CD8-positive, alpha-beta memory T cell (primary cell): ENCODE measurements around the gene ENHO. TPM values are rescaled to one million over a fixed set of nuclear protein-coding genes. Genes with fewer than 3 reads are reported as not detected.

ENCODE experiments used
- CTCF ChIA-PET: fragments of 350-600 bp; sonication (Branson Sonifier 250); formaldehyde crosslinking; loops from one replicate; lab custom pipeline; 2021; ENCODE audit warnings: antibody characterized with exemption; lab: Charles Lee
- POLR2A ChIA-PET: fragments of 350-600 bp; sonication (Branson Sonifier 250); formaldehyde crosslinking; loops from one replicate; lab custom pipeline; 2021; ENCODE audit warnings: antibody characterized with exemption; lab: Charles Lee
- DNase-seq, 5 donors: peaks; one replicate each; pipeline versions ENCODE4 v3.0.0 to v3.0.0-alpha.2; 2020 to 2022; ENCODE audit warnings: mixed read lengths in 1 of 5
- H3K27ac ChIP-seq: one replicate; pipeline ENCODE4 v1.7.0; 2013; ENCODE audit warnings: low read depth, mild to moderate bottlenecking, low read length, moderate library complexity
- H3K27me3 ChIP-seq: 2 replicates; pipeline ENCODE4 v1.7.0; 2013; ENCODE audit warnings: low read length, mild to moderate bottlenecking; ENCODE audit not compliant: insufficient read depth, poor library complexity, severe bottlenecking
- H3K36me3 ChIP-seq: 2 replicates; pipeline ENCODE4 v1.7.0; 2013; ENCODE audit warnings: mild to moderate bottlenecking, low read length, moderate library complexity; ENCODE audit not compliant: insufficient read depth
- H3K4me1 ChIP-seq: 2 replicates; pipeline ENCODE4 v1.7.0; 2013; ENCODE audit warnings: mild to moderate bottlenecking, low read length, moderate library complexity; ENCODE audit not compliant: insufficient read depth
- H3K4me3 ChIP-seq: 2 replicates; pipeline ENCODE4 v1.7.0; 2013; ENCODE audit warnings: mild to moderate bottlenecking, low read length
- H3K9me3 ChIP-seq: 2 replicates; pipeline ENCODE4 v1.7.0; 2013; ENCODE audit warnings: mild to moderate bottlenecking, low read length
- H3K27ac Mint-ChIP-seq, 8 donors: one replicate each; pipeline ENCODE4 v1.8.0; 2020 to 2021; ENCODE audit warnings: mixed read lengths in 8 of 8, mild to moderate bottlenecking in 6 of 8, inconsistent platforms in 3 of 8, moderate library complexity in 3 of 8
- H3K27me3 Mint-ChIP-seq, 2 donors: one replicate each; pipeline ENCODE4 v1.8.0; 2020 to 2021; ENCODE audit warnings: mixed read lengths in 2 of 2, mild to moderate bottlenecking in 1 of 2, moderate library complexity in 1 of 2
- H3K36me3 Mint-ChIP-seq, 3 donors: one replicate each; pipeline ENCODE4 v1.8.0; 2020 to 2021; ENCODE audit warnings: mixed read lengths in 3 of 3, inconsistent platforms in 1 of 3, mild to moderate bottlenecking in 1 of 3
- H3K4me1 Mint-ChIP-seq, 3 donors: one replicate each; pipeline ENCODE4 v1.8.0; 2020 to 2021; ENCODE audit warnings: mixed read lengths in 3 of 3, inconsistent platforms in 1 of 3, mild to moderate bottlenecking in 1 of 3
- H3K4me3 Mint-ChIP-seq, 7 donors: one replicate each; pipeline ENCODE4 v1.8.0; 2020 to 2021; ENCODE audit warnings: mixed read lengths in 7 of 7, mild to moderate bottlenecking in 6 of 7, moderate library complexity in 4 of 7, inconsistent platforms in 2 of 7
- H3K9me3 Mint-ChIP-seq, 5 donors: one replicate each; pipeline ENCODE4 v1.8.0; 2020 to 2022; ENCODE audit warnings: mixed read lengths in 5 of 5, mild to moderate bottlenecking in 3 of 5, moderate library complexity in 2 of 5, inconsistent platforms in 1 of 5
- polyA plus RNA-seq: library from polyadenylated mRNA; unstranded; fragments of 300-500 nt; fragmentation: Illumina TruSeq; gene quantifications from one replicate; pipeline ENCODE4 v1.2.3, GENCODE V29; 2021
- total RNA-seq, 2 experiments: library from RNA; stranded (reverse); gene quantifications; one replicate each; pipeline ENCODE4 v1.2.3, GENCODE V29; 2021

Gene ENHO
- total and polyA plus RNA-seq, 3 experiments from 2014 or later, result 0.35 to 0.39 TPM; not detected in 1

DNA sequence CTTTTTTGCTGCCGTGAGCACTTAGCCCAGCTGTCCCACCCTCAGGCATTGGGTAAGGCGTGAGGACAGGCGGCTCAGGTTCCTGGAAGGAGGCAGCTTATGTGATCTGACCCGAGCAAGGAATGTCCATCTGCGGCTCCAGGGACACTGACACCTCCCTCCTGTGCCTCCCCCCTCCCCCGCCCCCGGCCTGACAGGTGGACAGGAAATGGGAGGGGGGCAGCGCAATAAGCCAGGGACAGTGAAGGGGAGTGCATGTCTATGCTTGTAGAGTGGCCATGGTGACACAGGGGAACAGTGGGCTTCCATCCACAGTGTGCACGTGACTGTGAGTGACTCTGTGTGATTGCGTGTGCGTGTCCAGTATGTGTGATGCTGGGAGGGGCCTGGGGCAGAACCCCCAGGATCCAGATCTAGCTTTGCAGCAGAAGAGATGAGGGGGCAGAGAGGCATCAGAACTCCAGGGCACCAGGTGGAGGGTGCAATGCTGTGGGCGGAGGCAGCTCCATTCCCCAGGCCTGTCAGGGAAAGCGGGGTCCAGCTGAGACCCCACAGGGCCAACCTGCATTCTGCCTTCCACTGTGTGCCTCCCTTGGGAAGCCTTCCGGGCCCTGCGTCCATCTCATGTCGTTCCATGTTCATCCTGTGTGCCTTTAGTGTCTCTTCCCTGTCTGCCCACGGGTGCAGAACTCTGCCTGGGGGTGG, 36.3 kb upstream of the ENHO start:
- Mint-ChIP-seq H3K4me3 (no peak overlapping the region), H3K9me3 (peaks cover 0 to 5% (median 0%) of the 10 kb centered on the region in 5 donors), H3K4me1 (peaks cover 0 to 2% (median 0%) of the 10 kb centered on the region in 3 donors), H3K27ac (no peak overlapping the region), H3K27me3 (peaks cover 16 to 58% of the 10 kb centered on the region in 2 donors), H3K36me3 (peaks cover 0 to 2% (median 0%) of the 10 kb centered on the region in 3 donors)
- POLR2A ChIA-PET, result no interaction called here
- H3K4me1 ChIP-seq, result no peaks in the 10 kb centered on the region
- H3K36me3 ChIP-seq, result no peaks in the 10 kb centered on the region
- H3K4me3 ChIP-seq, result no peak overlapping the region
- peaks cover 4% of the 10 kb centered on the region for H3K27me3 ChIP-seq
- CTCF ChIA-PET, result no interaction called here
- no peak overlapping the region for H3K27ac ChIP-seq
- DNase-seq, result no peak
- peaks cover 5% of the 10 kb centered on the region for H3K9me3 ChIP-seq

GRCh38 chr9:34558364-34558763, 35.6 kb upstream of the ENHO start:
- Mint-ChIP-seq H3K9me3 (peaks cover 0 to 5% (median 0%) of the 10 kb centered on the region in 5 donors), H3K4me1 (peaks cover 0 to 2% (median 0%) of the 10 kb centered on the region in 3 donors), H3K27me3 (peaks cover 10 to 53% of the 10 kb centered on the region in 2 donors), H3K4me3 (no peak overlapping the region), H3K36me3 (no peaks in the 10 kb centered on the region), H3K27ac (no peak overlapping the region)
- Histone ChIP-seq H3K4me3 (no peak overlapping the region), H3K27ac (no peak overlapping the region), H3K36me3 (no peaks in the 10 kb centered on the region), H3K27me3 (peaks cover 4% of the 10 kb centered on the region), H3K9me3 (peaks cover 5% of the 10 kb centered on the region), H3K4me1 (no peaks in the 10 kb centered on the region)
- no peak for DNase-seq
- CTCF ChIA-PET, result no interaction called here
- POLR2A ChIA-PET, result no interaction called here

- DNase-seq, result no peak
- POLR2A ChIA-PET, result no interaction called here
- no peaks in the 10 kb centered on the region for H3K36me3 ChIP-seq
- Mint-ChIP-seq H3K27me3 (peaks cover 10 to 52% of the 10 kb centered on the region in 2 donors), H3K4me1 (peaks cover 0 to 2% (median 0%) of the 10 kb centered on the region in 3 donors), H3K27ac (no peak overlapping the region), H3K4me3 (no peak overlapping the region), H3K36me3 (no peaks in the 10 kb centered on the region), H3K9me3 (peaks cover 0 to 4% (median 0%) of the 10 kb centered on the region in 5 donors)
- peaks cover 4% of the 10 kb centered on the region for H3K27me3 ChIP-seq
- H3K9me3 ChIP-seq, result peaks cover 5% of the 10 kb centered on the region
- H3K4me1 ChIP-seq, result no peaks in the 10 kb centered on the region
- no peak overlapping the region for H3K27ac ChIP-seq
- no peak overlapping the region for H3K4me3 ChIP-seq
- CTCF ChIA-PET, result no interaction called here
Observed at GRCh38 chr9:34557426-34558321, 34.9 kb upstream of the ENHO start.

DNA sequence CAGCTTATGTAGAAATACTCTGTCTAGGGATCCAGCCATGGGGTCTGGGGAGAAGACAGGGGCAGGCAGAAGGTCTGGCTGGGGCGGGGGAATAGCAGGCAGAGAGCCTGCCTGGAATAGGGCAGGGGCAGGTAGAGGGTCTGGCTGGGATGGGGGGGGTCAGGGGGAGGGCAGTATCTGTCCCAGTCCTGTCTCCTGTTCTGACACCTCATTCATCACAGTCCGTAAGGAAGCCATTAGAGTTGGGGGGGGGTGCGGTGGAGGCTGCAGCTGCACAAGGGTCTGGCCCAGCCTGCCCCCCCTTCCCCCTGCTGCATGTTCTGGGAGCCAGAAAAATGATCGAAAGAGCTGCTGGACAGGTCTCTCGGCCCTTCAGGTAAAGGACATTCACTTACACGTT, 34.2 kb upstream of the ENHO start:
- Mint-ChIP-seq H3K27ac (no peak overlapping the region), H3K4me1 (peaks cover 0 to 2% (median 0%) of the 10 kb centered on the region in 3 donors), H3K9me3 (no peaks in the 10 kb centered on the region), H3K27me3 (peaks cover 12 to 52% of the 10 kb centered on the region in 2 donors), H3K4me3 (no peak overlapping the region), H3K36me3 (no peaks in the 10 kb centered on the region)
- no peak for DNase-seq
- Histone ChIP-seq H3K4me1 (no peaks in the 10 kb centered on the region), H3K27ac (no peak overlapping the region), H3K36me3 (no peaks in the 10 kb centered on the region), H3K9me3 (peaks cover under 1% of the 10 kb centered on the region), H3K4me3 (no peak overlapping the region), H3K27me3 (peaks cover 4% of the 10 kb centered on the region)
- CTCF ChIA-PET, result no interaction called here
- POLR2A ChIA-PET, result no interaction called here

DNA sequence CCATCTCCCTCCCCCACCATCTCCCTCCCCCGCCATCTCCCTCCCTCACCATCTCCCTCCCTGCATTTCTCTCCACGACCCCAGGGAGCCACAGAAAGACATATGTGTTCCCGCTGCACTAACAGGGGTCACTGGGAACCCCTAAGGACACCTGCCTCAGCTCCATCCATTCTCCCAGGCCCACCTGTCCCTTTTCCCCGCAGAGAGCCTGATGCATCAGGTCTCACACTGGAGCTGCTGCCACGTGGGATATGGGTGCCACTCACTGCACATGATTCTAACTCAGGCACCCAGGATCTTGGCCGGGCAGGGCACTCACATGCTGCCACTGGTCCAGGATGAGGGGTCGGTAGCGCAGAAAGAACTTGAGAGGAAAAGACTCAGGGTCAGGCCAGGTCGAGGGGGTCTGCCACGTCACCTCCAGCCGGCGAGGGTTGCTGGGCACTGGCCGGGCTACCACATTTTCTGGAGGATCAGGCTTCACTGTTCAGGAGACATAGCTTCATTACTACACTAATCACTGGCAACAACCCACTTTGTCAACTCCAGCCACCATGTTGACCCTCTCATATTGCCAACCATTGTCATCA, 33.2 kb upstream of the ENHO start:
- no peaks in the 10 kb centered on the region for H3K4me1 ChIP-seq
- H3K27me3 Mint-ChIP-seq, result peaks cover 13 to 49% of the 10 kb centered on the region in 2 donors
- H3K9me3 ChIP-seq, result no peaks in the 10 kb centered on the region
- H3K4me3 Mint-ChIP-seq, result no peak overlapping the region
- no peaks in the 10 kb centered on the region for H3K36me3 Mint-ChIP-seq
- ChIA-PET CTCF (no interaction called here), POLR2A (no interaction called here)
- H3K27ac ChIP-seq, result no peak overlapping the region
- DNase-seq, result no peak
- H3K27ac Mint-ChIP-seq, result no peak overlapping the region
- no peaks in the 10 kb centered on the region for H3K36me3 ChIP-seq
- peaks cover 0 to 2% (median 0%) of the 10 kb centered on the region in 3 donors for H3K4me1 Mint-ChIP-seq
- no peak overlapping the region for H3K4me3 ChIP-seq
- H3K27me3 ChIP-seq, result peaks cover 4% of the 10 kb centered on the region
- no peaks in the 10 kb centered on the region for H3K9me3 Mint-ChIP-seq

DNA sequence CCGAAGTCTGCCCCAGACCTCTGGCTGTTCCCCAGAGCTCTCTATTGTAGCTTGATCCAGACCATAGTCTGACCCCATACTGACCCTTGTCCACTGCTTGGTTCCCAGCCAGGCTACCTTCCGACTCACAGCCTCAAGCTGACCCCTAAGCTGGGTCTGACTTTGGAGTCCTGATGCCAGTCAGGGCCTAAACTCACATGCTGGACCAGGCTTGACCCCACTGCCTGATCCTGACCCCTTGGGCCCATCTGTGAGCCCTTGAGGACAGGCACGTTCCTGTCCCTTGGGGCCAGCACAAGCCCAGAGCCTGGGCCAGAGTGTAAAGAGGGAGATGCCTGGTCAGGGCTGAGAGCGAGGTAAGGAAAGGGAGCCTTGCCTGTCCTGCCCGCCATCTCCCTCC, 32.7 kb upstream of the ENHO start:
- no peaks in the 10 kb centered on the region for H3K9me3 ChIP-seq
- Mint-ChIP-seq H3K4me1 (peaks cover 0 to 2% (median 0%) of the 10 kb centered on the region in 3 donors), H3K27me3 (peaks cover 13 to 47% of the 10 kb centered on the region in 2 donors), H3K4me3 (no peak overlapping the region), H3K27ac (no peak overlapping the region), H3K36me3 (no peaks in the 10 kb centered on the region), H3K9me3 (no peaks in the 10 kb centered on the region)
- no peaks in the 10 kb centered on the region for H3K36me3 ChIP-seq
- ChIA-PET CTCF (no interaction called here), POLR2A (no interaction called here)
- H3K4me3 ChIP-seq, result no peak overlapping the region
- H3K27ac ChIP-seq, result no peak overlapping the region
- no peak for DNase-seq
- H3K27me3 ChIP-seq, result peaks cover 4% of the 10 kb centered on the region
- no peaks in the 10 kb centered on the region for H3K4me1 ChIP-seq

DNA sequence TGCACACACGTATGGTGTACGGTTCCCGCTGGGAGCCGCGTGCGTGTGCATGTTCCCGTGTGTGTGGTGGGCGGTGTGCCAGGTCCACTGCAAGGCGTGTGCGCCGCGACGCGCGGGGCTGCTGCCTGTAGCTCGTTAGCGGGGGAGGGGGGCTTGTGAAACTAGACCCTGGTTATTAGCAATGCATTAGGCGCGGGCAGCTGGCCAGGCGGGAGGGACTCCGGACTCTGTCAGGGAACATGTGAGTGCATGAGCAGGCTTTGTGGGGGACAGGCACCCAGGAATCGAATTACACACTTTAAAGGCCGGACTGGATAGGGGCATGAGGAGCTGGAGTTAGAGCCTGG, 32.2 kb upstream of the ENHO start:
- H3K9me3 ChIP-seq, result no peaks in the 10 kb centered on the region
- no peak overlapping the region for H3K4me3 Mint-ChIP-seq
- no peak overlapping the region for H3K27ac ChIP-seq
- no peaks in the 10 kb centered on the region for H3K36me3 Mint-ChIP-seq
- no peak for DNase-seq
- H3K9me3 Mint-ChIP-seq, result no peaks in the 10 kb centered on the region
- H3K27ac Mint-ChIP-seq, result no peak overlapping the region
- ChIA-PET CTCF (no interaction called here), POLR2A (no interaction called here)
- no peaks in the 10 kb centered on the region for H3K4me1 ChIP-seq
- no peaks in the 10 kb centered on the region for H3K4me1 Mint-ChIP-seq
- peaks cover 4% of the 10 kb centered on the region for H3K27me3 ChIP-seq
- no peak overlapping the region for H3K4me3 ChIP-seq
- no peaks in the 10 kb centered on the region for H3K36me3 ChIP-seq
- peaks cover 13 to 43% of the 10 kb centered on the region in 2 donors for H3K27me3 Mint-ChIP-seq
